Smooth muscle cell (in vitro differentiated cells): Measurements from ENCODE around the gene PIP4K2A. TPM values are rescaled to one million over a fixed set of nuclear protein-coding genes. Genes with fewer than 3 reads are reported as not detected.

Experiments used
- DNase-seq: peaks from one replicate; lab custom pipeline; 2025; ENCODE audit not compliant: unreplicated experiment; lab: John Stamatoyannopoulos, UW
- H2AFZ ChIP-seq: fragments of 200-600 bp; sonication (generic); 2 replicates; pipeline ENCODE4 v1.6.0; 2016; ENCODE audit warnings: antibody characterized with exemption, low read depth, mild to moderate bottlenecking
- H3F3A ChIP-seq: fragments of 200-600 bp; sonication (generic); 2 replicates; pipeline ENCODE4 v1.6.0; 2017; ENCODE audit warnings: antibody characterized with exemption, low read depth
- H3K27ac ChIP-seq: fragments of 200-600 bp; sonication (generic); 2 replicates; pipeline ENCODE4 v1.5.1; 2016; ENCODE audit warnings: low read depth, mild to moderate bottlenecking
- H3K27me3 ChIP-seq: fragments of 200-600 bp; sonication (generic); 2 replicates; pipeline ENCODE4 v1.6.1; 2016; ENCODE audit warnings: low read depth, mild to moderate bottlenecking
- H3K36me3 ChIP-seq: fragments of 200-600 bp; sonication (generic); 2 replicates; pipeline ENCODE4 v1.5.1; 2016; ENCODE audit warnings: low read depth
- H3K4me1 ChIP-seq: fragments of 200-600 bp; sonication (generic); 2 replicates; pipeline ENCODE4 v1.5.1; 2016; ENCODE audit warnings: low read depth
- H3K4me2 ChIP-seq: fragments of 200-600 bp; sonication (generic); 2 replicates; pipeline ENCODE4 v1.6.0; 2016; ENCODE audit warnings: mild to moderate bottlenecking
- H3K4me3 ChIP-seq: fragments of 200-600 bp; sonication (generic); 2 replicates; pipeline ENCODE4 v1.5.1; 2016; ENCODE audit warnings: mild to moderate bottlenecking
- H3K79me2 ChIP-seq: fragments of 200-600 bp; sonication (generic); 2 replicates; pipeline ENCODE4 v1.6.0; 2016; ENCODE audit warnings: low read depth, mild to moderate bottlenecking
- H3K9ac ChIP-seq: fragments of 200-600 bp; sonication (generic); 2 replicates; pipeline ENCODE4 v1.6.0; 2016; ENCODE audit warnings: low read depth
- H3K9me3 ChIP-seq: fragments of 200-600 bp; sonication (generic); replicated peaks from 2 replicates; pipeline ENCODE4 v1.5.1; 2016; ENCODE audit warnings: low read depth
- H4K20me1 ChIP-seq: fragments of 200-600 bp; sonication (generic); 2 replicates; pipeline ENCODE4 v1.6.0; 2016; ENCODE audit warnings: low read depth
- CTCF ChIP-seq: fragments of 200-600 bp; sonication (generic); IDR thresholded peaks from 2 replicates; pipeline ENCODE4 v1.5.1; 2017; ENCODE audit warnings: borderline replicate concordance, mild to moderate bottlenecking, antibody characterized with exemption; ENCODE audit not compliant: insufficient read depth, poor library complexity, severe bottlenecking
- WGBS: methylation state at CpG from one replicate; pipeline ENCODE4 v1.1.7; 2016; ENCODE audit warnings: low lambda C conversion rate; 5-methylcytosine and 5-hydroxymethylcytosine counted together
- polyA plus RNA-seq: library from polyadenylated mRNA; unstranded; fragments of >200 nt; fragmentation: Nextera tagmentation; extraction: Ambion mirVana; gene quantifications from 2 replicates; pipeline ENCODE4 v1.2.1, GENCODE V29; 2016
- total RNA-seq: library from RNA; depleted of rRNA; stranded (reverse); fragments of >200 nt; gene quantifications from 2 replicates; pipeline ENCODE4 v1.2.3, GENCODE V29; 2014

Gene PIP4K2A
- total and polyA plus RNA-seq, 2 experiments from 2014 or later = 7.5 to 8.9 TPM

GRCh38 chr10:22704471-22704911 is 9.9 kb downstream of the PIP4K2A start:
- Histone ChIP-seq H3F3A (no peaks in the 10 kb centered on the region), H3K27ac (no peak overlapping the region), H3K4me2 (no peak overlapping the region), H4K20me1 (peaks cover 55% of the 10 kb centered on the region), H3K9me3 (no peaks in the 10 kb centered on the region), H2AFZ (no peak overlapping the region), H3K27me3 (no peaks in the 10 kb centered on the region), H3K4me1 (no peaks in the 10 kb centered on the region), H3K79me2 (peaks cover 73% of the 10 kb centered on the region), H3K9ac (no peak overlapping the region), H3K36me3 (no peaks in the 10 kb centered on the region), H3K4me3 (no peak overlapping the region)
- no peak for DNase-seq
- no peak for TF ChIP-seq CTCF
- WGBS = 96% methylated on average over 4 of the region's 4 CpGs

- no peak overlapping the region for H3K27ac ChIP-seq
- H3K36me3 ChIP-seq = no peaks in the 10 kb centered on the region
- WGBS = 86% methylated on average over 4 of the region's 4 CpGs
- H4K20me1 ChIP-seq = peaks cover 61% of the 10 kb centered on the region
- H3K9me3 ChIP-seq = no peaks in the 10 kb centered on the region
- H3K27me3 ChIP-seq = no peaks in the 10 kb centered on the region
- H2AFZ ChIP-seq = no peak overlapping the region
- no peaks in the 10 kb centered on the region for H3K4me1 ChIP-seq
- H3K9ac ChIP-seq = no peak overlapping the region
- H3F3A ChIP-seq = no peaks in the 10 kb centered on the region
- peaks cover 74% of the 10 kb centered on the region for H3K79me2 ChIP-seq
- H3K4me3 ChIP-seq = no peak overlapping the region
- no peak for TF ChIP-seq CTCF
- no peak for DNase-seq
- H3K4me2 ChIP-seq = no peak overlapping the region
Measured at GRCh38 chr10:22702348-22702747, 12.0 kb downstream of the PIP4K2A start.

- Histone ChIP-seq H2AFZ (no peak overlapping the region), H3K79me2 (peaks cover 73% of the 10 kb centered on the region), H3K27me3 (no peaks in the 10 kb centered on the region), H3K4me1 (no peaks in the 10 kb centered on the region), H4K20me1 (peaks cover 64% of the 10 kb centered on the region), H3K4me2 (no peak overlapping the region), H3K36me3 (no peaks in the 10 kb centered on the region), H3F3A (no peaks in the 10 kb centered on the region), H3K9ac (no peak overlapping the region), H3K27ac (no peak overlapping the region), H3K4me3 (no peak overlapping the region), H3K9me3 (no peaks in the 10 kb centered on the region)
- no peak for TF ChIP-seq CTCF
- 93% methylated on average over 4 of the region's 4 CpGs for whole genome bisulfite sequencing
- DNase-seq = no peak
Measured at GRCh38 chr10:22701132-22701826, 13.1 kb downstream of the PIP4K2A start.

DNA sequence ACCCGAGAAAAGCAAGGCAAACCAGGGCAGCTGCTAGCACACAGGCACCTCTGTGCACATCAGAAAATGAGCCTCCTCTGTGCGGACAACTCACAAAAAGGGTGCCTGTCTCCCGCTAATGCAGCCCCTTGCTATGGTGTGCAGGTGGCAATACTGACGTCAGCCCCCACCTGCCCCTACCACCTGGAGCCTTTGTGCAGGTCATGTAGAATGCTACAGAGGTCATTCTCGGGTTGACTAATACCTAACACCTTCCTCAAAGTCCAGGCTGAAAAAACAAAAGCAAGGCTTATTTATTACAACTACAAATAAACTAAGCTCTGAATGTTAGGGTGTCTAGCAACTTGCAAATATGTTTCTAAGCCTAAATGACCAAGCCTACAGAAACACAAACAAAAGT is 13.9 kb downstream of the PIP4K2A start:
- Histone ChIP-seq H4K20me1 (peaks cover 72% of the 10 kb centered on the region), H3F3A (no peaks in the 10 kb centered on the region), H3K4me3 (no peak overlapping the region), H3K27me3 (no peaks in the 10 kb centered on the region), H3K9me3 (no peaks in the 10 kb centered on the region), H3K9ac (no peak overlapping the region), H3K79me2 (peaks cover 78% of the 10 kb centered on the region), H3K4me1 (no peaks in the 10 kb centered on the region), H2AFZ (no peak overlapping the region), H3K27ac (no peak overlapping the region), H3K36me3 (no peaks in the 10 kb centered on the region), H3K4me2 (no peak overlapping the region)
- WGBS = 91% methylated on average over 5 of the region's 5 CpGs
- no peak for TF ChIP-seq CTCF
- no peak for DNase-seq
